ENCODE measurements around the gene ELAVL2. TPM values are rescaled to one million over a fixed set of nuclear protein-coding genes. Genes with fewer than 3 reads are reported as not detected.

Gene ELAVL2
- total RNA-seq, 1 donor from 2014 or later, result 31.3 TPM

DNA sequence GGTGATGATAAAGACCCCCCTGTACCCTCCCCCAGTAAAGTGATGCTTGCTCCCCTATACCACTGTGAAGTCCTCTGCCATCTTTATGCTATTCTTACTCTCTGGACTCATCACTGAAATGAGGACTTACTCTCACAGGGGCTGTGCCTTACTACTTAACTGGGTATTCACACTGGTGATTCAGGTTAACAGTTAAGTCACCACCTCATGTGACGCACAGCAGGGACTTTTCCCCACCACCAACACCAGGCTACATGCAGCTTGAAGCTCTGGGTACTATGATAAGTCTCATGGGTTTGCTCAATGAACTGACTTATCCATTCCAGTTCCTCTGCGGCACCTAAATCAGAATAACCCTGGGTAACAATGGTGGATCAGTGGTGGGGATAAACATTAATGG, 163.7 kb downstream of the ELAVL2 start:
- H3K36me3 Mint-ChIP-seq (ENCODE audit: low read depth), result peaks cover 10% of the 10 kb centered on the region
- H3K27me3 Mint-ChIP-seq (ENCODE audit: low read depth), result no peaks in the 10 kb centered on the region
- DNase-seq (ENCODE audit: low read depth, low spot score), result no peak
- no peak overlapping the region for H3K27ac Mint-ChIP-seq (ENCODE audit: unreplicated experiment)
- peaks cover under 1% of the 10 kb centered on the region for H3K9me3 Mint-ChIP-seq
- no peak overlapping the region for H3K4me3 Mint-ChIP-seq
- TF ChIP-seq, protein P1, sequence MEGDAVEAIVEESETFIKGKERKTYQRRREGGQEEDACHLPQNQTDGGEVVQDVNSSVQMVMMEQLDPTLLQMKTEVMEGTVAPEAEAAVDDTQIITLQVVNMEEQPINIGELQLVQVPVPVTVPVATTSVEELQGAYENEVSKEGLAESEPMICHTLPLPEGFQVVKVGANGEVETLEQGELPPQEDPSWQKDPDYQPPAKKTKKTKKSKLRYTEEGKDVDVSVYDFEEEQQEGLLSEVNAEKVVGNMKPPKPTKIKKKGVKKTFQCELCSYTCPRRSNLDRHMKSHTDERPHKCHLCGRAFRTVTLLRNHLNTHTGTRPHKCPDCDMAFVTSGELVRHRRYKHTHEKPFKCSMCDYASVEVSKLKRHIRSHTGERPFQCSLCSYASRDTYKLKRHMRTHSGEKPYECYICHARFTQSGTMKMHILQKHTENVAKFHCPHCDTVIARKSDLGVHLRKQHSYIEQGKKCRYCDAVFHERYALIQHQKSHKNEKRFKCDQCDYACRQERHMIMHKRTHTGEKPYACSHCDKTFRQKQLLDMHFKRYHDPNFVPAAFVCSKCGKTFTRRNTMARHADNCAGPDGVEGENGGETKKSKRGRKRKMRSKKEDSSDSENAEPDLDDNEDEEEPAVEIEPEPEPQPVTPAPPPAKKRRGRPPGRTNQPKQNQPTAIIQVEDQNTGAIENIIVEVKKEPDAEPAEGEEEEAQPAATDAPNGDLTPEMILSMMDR (conservative IDR thresholded peaks at IDR 0.05), result no peak
- H3K4me1 Mint-ChIP-seq, result no peaks in the 10 kb centered on the region

DNA sequence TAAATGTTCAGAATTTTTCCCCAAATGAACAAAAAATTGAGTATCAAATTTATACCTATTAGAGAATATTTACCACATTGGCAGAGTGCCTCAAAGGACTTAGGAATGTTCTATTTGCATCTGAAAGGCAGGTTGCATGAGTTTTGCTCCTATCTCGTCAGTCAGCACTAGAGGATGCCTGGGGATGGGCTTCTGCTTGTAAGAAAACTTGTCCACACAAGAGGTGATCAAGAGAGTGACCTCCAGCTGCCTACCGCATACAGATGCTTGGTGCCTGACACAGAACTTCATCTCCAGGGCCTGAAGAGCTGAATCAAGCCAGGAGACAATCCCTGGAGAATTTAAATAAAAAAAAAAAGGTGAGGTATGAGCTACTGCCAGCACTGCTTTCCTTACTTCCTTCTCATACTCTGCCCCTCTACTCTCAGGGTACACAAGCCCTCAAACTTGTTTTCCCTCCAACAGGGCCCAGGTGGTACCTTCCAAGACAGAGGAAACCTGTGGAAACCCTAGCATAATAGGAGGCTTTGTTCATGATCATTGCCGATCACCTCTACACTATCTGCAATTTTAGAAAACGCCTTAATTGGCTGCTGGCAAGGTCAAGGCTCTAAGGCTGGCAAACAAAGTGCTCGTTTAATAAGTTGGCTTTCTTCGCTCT, 166.6 kb downstream of the ELAVL2 start:
- H3K27ac Mint-ChIP-seq (ENCODE audit: unreplicated experiment), result no peak overlapping the region
- no peaks in the 10 kb centered on the region for H3K27me3 Mint-ChIP-seq (ENCODE audit: low read depth)
- H3K36me3 Mint-ChIP-seq (ENCODE audit: low read depth), result peaks cover 4% of the 10 kb centered on the region
- H3K9me3 Mint-ChIP-seq, result no peaks in the 10 kb centered on the region
- no peak overlapping the region for H3K4me3 Mint-ChIP-seq
- DNase-seq (ENCODE audit: low read depth, low spot score), result no peak
- H3K4me1 Mint-ChIP-seq, result no peaks in the 10 kb centered on the region
- TF ChIP-seq, protein P1 (conservative IDR thresholded peaks at IDR 0.05), result no peak

DNA sequence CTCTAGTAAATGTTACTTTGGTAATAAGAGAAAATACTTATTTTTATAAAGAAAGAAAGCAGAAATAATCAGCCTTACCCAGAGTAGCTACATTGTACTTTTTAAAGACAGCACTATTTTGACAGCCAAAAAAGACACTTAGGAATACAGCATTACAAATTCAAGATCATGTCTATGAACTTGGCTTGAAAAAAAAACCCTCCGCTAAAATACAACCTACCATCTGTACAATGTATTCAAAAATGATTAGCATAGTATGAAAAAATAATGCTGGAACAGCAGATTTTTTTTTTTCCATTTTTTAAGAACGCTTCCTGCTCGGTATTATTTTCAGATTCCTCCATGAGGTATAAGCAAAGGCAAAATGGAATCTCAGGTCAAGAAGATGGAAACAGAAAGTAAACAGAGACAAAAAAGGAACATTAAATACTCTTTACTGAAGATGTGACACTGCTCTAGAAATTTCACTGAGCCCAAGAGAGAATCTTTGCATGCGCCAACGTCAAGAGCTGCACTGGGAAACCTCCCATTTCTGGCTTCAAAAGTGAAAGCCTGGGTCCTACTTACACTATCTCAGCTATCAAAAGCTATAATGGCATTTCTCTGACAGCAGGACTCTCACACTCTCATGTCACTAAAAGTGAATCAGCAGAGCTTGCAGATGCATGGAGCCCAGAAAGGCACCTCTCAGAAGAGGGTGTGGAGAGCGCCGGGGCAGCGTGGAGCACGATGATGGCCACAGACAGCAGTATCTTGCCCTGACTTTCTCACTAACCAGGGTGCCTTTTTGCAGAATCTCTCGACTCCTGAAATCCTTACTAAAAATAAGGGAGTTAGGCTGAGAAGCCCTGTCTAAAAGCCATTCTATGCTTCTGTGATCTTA, 167.4 kb downstream of the ELAVL2 start:
- Mint-ChIP-seq H3K4me1 (no peaks in the 10 kb centered on the region), H3K36me3 (ENCODE audit: low read depth) (peaks cover 4% of the 10 kb centered on the region), H3K9me3 (no peaks in the 10 kb centered on the region), H3K27ac (ENCODE audit: unreplicated experiment) (no peak overlapping the region), H3K27me3 (ENCODE audit: low read depth) (no peaks in the 10 kb centered on the region), H3K4me3 (no peak overlapping the region)
- TF ChIP-seq, protein P1 (conservative IDR thresholded peaks at IDR 0.05), result no peak
- no peak for DNase-seq (ENCODE audit: low read depth, low spot score)

DNA sequence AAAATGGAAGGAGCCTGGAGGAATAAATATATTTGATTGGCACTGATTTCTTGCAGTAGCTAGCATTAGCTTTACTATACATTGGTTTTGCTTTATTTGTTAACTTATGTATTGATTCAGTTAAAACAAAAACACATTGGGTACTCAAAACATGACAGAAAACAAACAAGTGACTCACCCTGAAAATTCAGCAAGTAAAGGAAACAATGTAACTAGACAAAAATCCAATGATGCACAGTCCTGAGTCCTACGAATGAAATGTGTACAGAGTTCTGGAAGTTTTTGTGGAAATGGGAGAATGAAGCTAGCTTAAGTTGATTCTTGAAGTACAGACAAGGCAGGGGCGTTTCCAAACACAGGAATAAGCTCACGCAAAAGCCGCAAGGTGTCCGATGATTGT, 175.0 kb downstream of the ELAVL2 start:
- Mint-ChIP-seq H3K4me1 (no peaks in the 10 kb centered on the region), H3K9me3 (no peaks in the 10 kb centered on the region), H3K36me3 (ENCODE audit: low read depth) (peaks cover 10% of the 10 kb centered on the region), H3K4me3 (no peak overlapping the region), H3K27me3 (ENCODE audit: low read depth) (no peaks in the 10 kb centered on the region), H3K27ac (ENCODE audit: unreplicated experiment) (no peak overlapping the region)
- no peak for DNase-seq (ENCODE audit: low read depth, low spot score)
- TF ChIP-seq, protein P1 (conservative IDR thresholded peaks at IDR 0.05), result no peak

DNA sequence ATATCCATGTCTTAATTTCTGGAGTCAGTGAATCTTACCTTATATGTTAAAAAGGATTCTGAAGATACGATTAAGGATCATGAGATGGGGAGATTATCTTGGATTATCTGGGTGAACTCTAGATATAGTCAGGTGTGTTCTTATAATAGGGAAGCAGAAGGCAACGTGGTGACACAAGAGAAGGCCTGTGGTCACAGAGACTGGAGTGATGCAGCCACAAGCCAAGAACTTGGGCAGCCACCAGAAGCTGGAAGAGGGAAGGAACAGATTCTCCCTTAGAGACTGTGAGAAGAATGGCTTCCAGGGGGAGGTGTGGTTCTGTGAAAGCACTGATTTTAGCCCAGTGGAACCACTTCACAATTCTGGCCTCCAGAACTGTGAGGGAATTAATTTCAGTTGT, 177.4 kb downstream of the ELAVL2 start:
- no peaks in the 10 kb centered on the region for H3K9me3 Mint-ChIP-seq
- TF ChIP-seq, protein P1 (conservative IDR thresholded peaks at IDR 0.05), result no peak
- DNase-seq (ENCODE audit: low read depth, low spot score), result no peak
- no peak overlapping the region for H3K4me3 Mint-ChIP-seq
- no peaks in the 10 kb centered on the region for H3K4me1 Mint-ChIP-seq
- no peaks in the 10 kb centered on the region for H3K27me3 Mint-ChIP-seq (ENCODE audit: low read depth)
- H3K27ac Mint-ChIP-seq (ENCODE audit: unreplicated experiment), result no peak overlapping the region
- H3K36me3 Mint-ChIP-seq (ENCODE audit: low read depth), result peaks cover 15% of the 10 kb centered on the region

Data from neural crest cell (in vitro differentiated cells).